MM.1S (cell line): ENCODE results near the gene UNC13C.
"Not testable (repeated sequence)": the region's sequence is repeated elsewhere in the genome, so short reads cannot be mapped to it uniquely, and the experiment has no call there.

ENCODE experiments used
- DNase-seq: peaks from one replicate; pipeline ENCODE4 v3.0.0-alpha.2; 2015
- H2AFZ ChIP-seq: fragments of 300-600 bp; sonication (generic); 2 replicates; pipeline ENCODE4 v1.6.0; 2016; ENCODE audit warnings: antibody characterized with exemption, low read length
- H3F3A ChIP-seq: fragments of 300-600 bp; sonication (generic); 2 replicates; pipeline ENCODE4 v1.6.1; 2016; ENCODE audit warnings: mild to moderate bottlenecking, antibody characterized with exemption, low read length, moderate library complexity, mixed read lengths; ENCODE audit not compliant: insufficient read depth
- H3K27ac ChIP-seq: fragments of 300-600 bp; sonication (generic); 2 replicates; pipeline ENCODE4 v1.5.1; 2016; ENCODE audit warnings: mild to moderate bottlenecking, low read length
- H3K27me3 ChIP-seq: fragments of 300-600 bp; sonication (generic); replicated peaks from 2 replicates; pipeline ENCODE4 v1.6.0; 2016; ENCODE audit warnings: low read length; ENCODE audit not compliant: insufficient read depth
- H3K36me3 ChIP-seq: fragments of 300-600 bp; sonication (generic); replicated peaks from 2 replicates; pipeline ENCODE4 v1.6.1; 2016; ENCODE audit warnings: mild to moderate bottlenecking, low read length, mixed read lengths; ENCODE audit not compliant: insufficient read depth
- H3K4me1 ChIP-seq: fragments of 300-600 bp; sonication (generic); 2 replicates; pipeline ENCODE4 v1.6.1; 2016; ENCODE audit warnings: low read length, mixed read lengths
- H3K4me2 ChIP-seq: fragments of 300-600 bp; sonication (generic); 2 replicates; pipeline ENCODE4 v1.6.0; 2016; ENCODE audit warnings: low read depth, low read length
- H3K4me3 ChIP-seq: fragments of 300-600 bp; sonication (generic); 2 replicates; pipeline ENCODE4 v1.5.1; 2016; ENCODE audit warnings: low read length, mixed read lengths
- H3K79me2 ChIP-seq: fragments of 300-600 bp; sonication (generic); 2 replicates; pipeline ENCODE4 v1.6.1; 2016; ENCODE audit warnings: mixed run types, low read length, mixed read lengths
- H3K9ac ChIP-seq: fragments of 300-600 bp; sonication (generic); 2 replicates; pipeline ENCODE4 v1.6.1; 2016; ENCODE audit warnings: low read length, mixed read lengths
- H3K9me2 ChIP-seq: fragments of 300-600 bp; sonication (generic); replicated peaks from 2 replicates; pipeline ENCODE4 v1.6.1; 2016; ENCODE audit warnings: mild to moderate bottlenecking, low read length, mixed read lengths; ENCODE audit not compliant: insufficient read depth
- H3K9me3 ChIP-seq: fragments of 300-600 bp; sonication (generic); replicated peaks from 2 replicates; pipeline ENCODE4 v1.6.1; 2016; ENCODE audit warnings: mild to moderate bottlenecking, low read length, mixed read lengths; ENCODE audit not compliant: insufficient read depth
- H4K20me1 ChIP-seq: fragments of 300-600 bp; sonication (generic); 2 replicates; pipeline ENCODE4 v1.6.1; 2016; ENCODE audit warnings: mild to moderate bottlenecking, low read length, moderate library complexity, mixed read lengths; ENCODE audit not compliant: insufficient read depth
- CTCF ChIP-seq: fragments of 300-600 bp; sonication (generic); IDR thresholded peaks from 2 replicates; pipeline ENCODE4 v1.5.1; 2016; ENCODE audit warnings: antibody characterized with exemption, low read length, mixed read lengths
- EZH2 ChIP-seq: fragments of 300-600 bp; sonication (generic); optimal IDR thresholded peaks from 2 replicates; pipeline ENCODE3; 2017; ENCODE audit warnings: low read depth, mild to moderate bottlenecking, antibody characterized with exemption, low read length, mixed read lengths
- EZH2phosphoT487 ChIP-seq: fragments of 300-600 bp; sonication (generic); IDR thresholded peaks from 2 replicates; pipeline ENCODE4 v1.6.1; 2018; ENCODE audit warnings: antibody characterized with exemption, low read length

Gene UNC13C

GRCh38 chr15:53978253-53978906 is at the start of gene UNC13C:
TSS of gene UNC13C (plus strand) at chr15:53978441. CDS start at chr15:54012904, 34,463 bp downstream.
- no peaks in the 10 kb centered on the region for H3F3A ChIP-seq
- H3K79me2 ChIP-seq, result no peaks in the 10 kb centered on the region
- no peaks in the 10 kb centered on the region for H3K4me1 ChIP-seq
- TF ChIP-seq CTCF, result no peak
- no peak for TF ChIP-seq EZH2
- no peak for TF ChIP-seq EZH2phosphoT487
- no peak within 1 kb of the TSS for H3K9ac ChIP-seq
- no peaks in the 10 kb centered on the region for H3K9me2 ChIP-seq
- H3K4me2 ChIP-seq, result no peak within 1 kb of the TSS
- no peak within 1 kb of the TSS for H3K4me3 ChIP-seq
- no peaks in the 10 kb centered on the region for H3K36me3 ChIP-seq
- DNase-seq, result no peak
- no peak within 1 kb of the TSS for H3K27ac ChIP-seq
- H3K27me3 ChIP-seq, result no peaks in the 10 kb centered on the region
- H4K20me1 ChIP-seq, result no peaks in the 10 kb centered on the region
- no peaks in the 10 kb centered on the region for H3K9me3 ChIP-seq
- H2AFZ ChIP-seq, result no peak within 1 kb of the TSS

GRCh38 chr15:53936137-53936536 is 42.1 kb upstream of the UNC13C start:
- H3K4me2 ChIP-seq, result no peak overlapping the region
- no peaks in the 10 kb centered on the region for H3K4me1 ChIP-seq
- H3K9ac ChIP-seq, result no peak overlapping the region
- H3K36me3 ChIP-seq, result no peaks in the 10 kb centered on the region
- H3K27me3 ChIP-seq, result no peaks in the 10 kb centered on the region
- no peak overlapping the region for H2AFZ ChIP-seq
- H3K9me2 ChIP-seq, result no peaks in the 10 kb centered on the region
- H3K79me2 ChIP-seq, result no peaks in the 10 kb centered on the region
- H3F3A ChIP-seq, result no peaks in the 10 kb centered on the region
- H3K9me3 ChIP-seq, result no peaks in the 10 kb centered on the region
- TF ChIP-seq CTCF, result no peak
- no peak for TF ChIP-seq EZH2
- no peak for TF ChIP-seq EZH2phosphoT487
- no peaks in the 10 kb centered on the region for H4K20me1 ChIP-seq
- no peak for DNase-seq
- H3K27ac ChIP-seq, result no peak overlapping the region
- no peak overlapping the region for H3K4me3 ChIP-seq

- H3K4me1 ChIP-seq, H3K4me3 ChIP-seq, H3K4me2 ChIP-seq, H3K9ac ChIP-seq, H2AFZ ChIP-seq, H3K9me3 ChIP-seq, H3F3A ChIP-seq, H3K27me3 ChIP-seq, H3K36me3 ChIP-seq, H3K9me2 ChIP-seq, DNase-seq, H3K27ac ChIP-seq, H3K79me2 ChIP-seq, H4K20me1 ChIP-seq: not testable (repeated sequence)
These were observed 40.6 kb upstream of the UNC13C start for GRCh38 chr15:53937632-53938031.

- Histone ChIP-seq H2AFZ (no peak overlapping the region), H3K4me3 (no peak overlapping the region), H3K4me1 (peaks cover 15% of the 10 kb centered on the region; the same call in 1 of the 2 replicates), H4K20me1 (no peaks in the 10 kb centered on the region), H3F3A (no peaks in the 10 kb centered on the region), H3K27me3 (no peaks in the 10 kb centered on the region), H3K36me3 (no peaks in the 10 kb centered on the region), H3K79me2 (no peaks in the 10 kb centered on the region), H3K9ac (no peak overlapping the region), H3K9me3 (no peaks in the 10 kb centered on the region), H3K4me2 (no peak overlapping the region), H3K27ac (no peak overlapping the region), H3K9me2 (no peaks in the 10 kb centered on the region)
- DNase-seq, result no peak
- no peak for TF ChIP-seq CTCF
- TF ChIP-seq EZH2, result no peak
- TF ChIP-seq EZH2phosphoT487, result no peak
These were observed 27.7 kb upstream of the UNC13C start for GRCh38 chr15:53950572-53950971.
